ENCODE results near the gene ESYT1. TPM values are rescaled to one million over a fixed set of nuclear protein-coding genes. Genes with fewer than 3 reads are reported as not detected.

The ESYT1 gene
- total and polyA plus RNA-seq, 9 of the 15 experiments (the other 6 are each of a cell fraction or from before 2014, with no cell fraction given) = 132 to 420 (median 164) TPM

DNA sequence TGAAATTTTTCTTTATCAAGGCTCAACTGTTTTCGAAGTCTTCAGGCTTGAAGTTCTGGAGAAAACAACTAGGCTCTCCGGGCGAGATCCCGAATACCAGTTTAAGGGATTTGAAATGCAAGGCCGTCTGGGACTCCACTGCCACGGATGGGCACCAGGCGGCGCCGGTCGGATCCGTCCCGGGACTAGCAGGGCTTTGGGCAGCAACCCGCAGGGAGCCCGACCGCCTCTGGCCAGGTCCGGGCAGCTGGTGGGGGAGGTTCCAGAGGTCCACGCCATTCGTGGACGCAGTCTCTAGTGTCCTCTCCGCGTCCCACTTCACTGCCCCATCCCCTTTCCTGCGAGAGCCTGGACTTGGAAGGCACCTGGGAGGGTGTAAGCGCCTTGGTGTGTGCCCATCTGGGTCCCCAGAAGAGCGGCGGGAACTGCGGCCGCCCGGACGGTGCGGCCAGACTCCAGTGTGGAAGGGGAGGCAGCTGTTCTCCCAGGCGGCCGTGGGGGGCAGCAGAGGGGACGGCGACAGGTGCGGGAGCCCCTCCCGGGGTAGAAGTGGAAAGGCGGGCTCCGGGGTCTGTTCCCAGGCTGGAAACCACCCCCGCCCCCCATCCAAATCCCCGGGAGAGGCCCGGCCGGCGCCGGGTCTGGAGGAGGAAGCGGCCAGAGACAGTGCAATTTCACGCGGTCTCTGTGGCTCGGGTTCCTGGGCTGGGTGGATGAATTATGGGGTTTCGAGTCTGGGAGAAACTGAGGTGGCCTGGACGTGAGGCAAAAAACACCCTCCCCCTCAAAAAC lies 48.9 kb upstream of the ESYT1 start (continued):
- TF ChIP-seq ZNF384 (IDR thresholded peaks at IDR 0.05; ENCODE audit: low read depth, low read length) (no peak), RFX1 (IDR thresholded peaks at IDR 0.05) (no peak), ZC3H4 (CRISPR knock-in tag; IDR thresholded peaks at IDR 0.05; ENCODE audit: borderline replicate concordance) (no peak), BCOR (IDR thresholded peaks at IDR 0.05) (0 out of 2 replicates have a peak, but pooled peaks have one; percentile 29), ZNF316 (IDR thresholded peaks at IDR 0.05) (no peak), POLR2G (IDR thresholded peaks at IDR 0.05; ENCODE audit: low read depth, low read length) (peak; percentile 73), TCF7L2 (IDR thresholded peaks at IDR 0.05; ENCODE audit: low read depth, low read length) (no peak), KLF6 (CRISPR knock-in tag; IDR thresholded peaks at IDR 0.05; ENCODE audit: borderline replicate concordance) (no peak), SMC3 (conservative IDR thresholded peaks at IDR 0.05; ENCODE audit: insufficient read depth, low read depth, low read length) (0 out of 2 replicates have a peak, but pooled peaks have one; percentile 18), ZFX (CRISPR knock-in tag; IDR thresholded peaks at IDR 0.05) (0 out of 2 replicates have a peak, but pooled peaks have one; percentile 19), ZNF224 (CRISPR knock-in tag; IDR thresholded peaks at IDR 0.05) (no peak), ZNF75A (CRISPR knock-in tag; IDR thresholded peaks at IDR 0.05) (no peak), RNF2 (IDR thresholded peaks at IDR 0.05) (no peak), DDX20 (tag; IDR thresholded peaks at IDR 0.05; ENCODE audit: low read depth) (no peak)
- TF ChIP-seq, protein P1, sequence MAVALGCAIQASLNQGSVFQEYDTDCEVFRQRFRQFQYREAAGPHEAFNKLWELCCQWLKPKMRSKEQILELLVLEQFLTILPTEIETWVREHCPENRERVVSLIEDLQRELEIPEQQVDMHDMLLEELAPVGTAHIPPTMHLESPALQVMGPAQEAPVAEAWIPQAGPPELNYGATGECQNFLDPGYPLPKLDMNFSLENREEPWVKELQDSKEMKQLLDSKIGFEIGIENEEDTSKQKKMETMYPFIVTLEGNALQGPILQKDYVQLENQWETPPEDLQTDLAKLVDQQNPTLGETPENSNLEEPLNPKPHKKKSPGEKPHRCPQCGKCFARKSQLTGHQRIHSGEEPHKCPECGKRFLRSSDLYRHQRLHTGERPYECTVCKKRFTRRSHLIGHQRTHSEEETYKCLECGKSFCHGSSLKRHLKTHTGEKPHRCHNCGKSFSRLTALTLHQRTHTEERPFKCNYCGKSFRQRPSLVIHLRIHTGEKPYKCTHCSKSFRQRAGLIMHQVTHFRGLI (CRISPR knock-in tag; IDR thresholded peaks at IDR 0.05) = no peak
- TF ChIP-seq, protein P2, sequence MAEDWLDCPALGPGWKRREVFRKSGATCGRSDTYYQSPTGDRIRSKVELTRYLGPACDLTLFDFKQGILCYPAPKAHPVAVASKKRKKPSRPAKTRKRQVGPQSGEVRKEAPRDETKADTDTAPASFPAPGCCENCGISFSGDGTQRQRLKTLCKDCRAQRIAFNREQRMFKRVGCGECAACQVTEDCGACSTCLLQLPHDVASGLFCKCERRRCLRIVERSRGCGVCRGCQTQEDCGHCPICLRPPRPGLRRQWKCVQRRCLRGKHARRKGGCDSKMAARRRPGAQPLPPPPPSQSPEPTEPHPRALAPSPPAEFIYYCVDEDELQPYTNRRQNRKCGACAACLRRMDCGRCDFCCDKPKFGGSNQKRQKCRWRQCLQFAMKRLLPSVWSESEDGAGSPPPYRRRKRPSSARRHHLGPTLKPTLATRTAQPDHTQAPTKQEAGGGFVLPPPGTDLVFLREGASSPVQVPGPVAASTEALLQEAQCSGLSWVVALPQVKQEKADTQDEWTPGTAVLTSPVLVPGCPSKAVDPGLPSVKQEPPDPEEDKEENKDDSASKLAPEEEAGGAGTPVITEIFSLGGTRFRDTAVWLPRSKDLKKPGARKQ (CRISPR knock-in tag; IDR thresholded peaks at IDR 0.05) = peak; percentile 82; the same call in 1 of the 2 replicates
- TF ChIP-seq, protein P3, sequence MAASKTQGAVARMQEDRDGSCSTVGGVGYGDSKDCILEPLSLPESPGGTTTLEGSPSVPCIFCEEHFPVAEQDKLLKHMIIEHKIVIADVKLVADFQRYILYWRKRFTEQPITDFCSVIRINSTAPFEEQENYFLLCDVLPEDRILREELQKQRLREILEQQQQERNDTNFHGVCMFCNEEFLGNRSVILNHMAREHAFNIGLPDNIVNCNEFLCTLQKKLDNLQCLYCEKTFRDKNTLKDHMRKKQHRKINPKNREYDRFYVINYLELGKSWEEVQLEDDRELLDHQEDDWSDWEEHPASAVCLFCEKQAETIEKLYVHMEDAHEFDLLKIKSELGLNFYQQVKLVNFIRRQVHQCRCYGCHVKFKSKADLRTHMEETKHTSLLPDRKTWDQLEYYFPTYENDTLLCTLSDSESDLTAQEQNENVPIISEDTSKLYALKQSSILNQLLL (CRISPR knock-in tag; IDR thresholded peaks at IDR 0.05; ENCODE audit: borderline replicate concordance) = no peak
- TF ChIP-seq, protein P4, sequence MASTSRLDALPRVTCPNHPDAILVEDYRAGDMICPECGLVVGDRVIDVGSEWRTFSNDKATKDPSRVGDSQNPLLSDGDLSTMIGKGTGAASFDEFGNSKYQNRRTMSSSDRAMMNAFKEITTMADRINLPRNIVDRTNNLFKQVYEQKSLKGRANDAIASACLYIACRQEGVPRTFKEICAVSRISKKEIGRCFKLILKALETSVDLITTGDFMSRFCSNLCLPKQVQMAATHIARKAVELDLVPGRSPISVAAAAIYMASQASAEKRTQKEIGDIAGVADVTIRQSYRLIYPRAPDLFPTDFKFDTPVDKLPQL (IDR thresholded peaks at IDR 0.05; ENCODE audit: extremely low read depth, insufficient read length) = no peak
- TF ChIP-seq, protein P5, sequence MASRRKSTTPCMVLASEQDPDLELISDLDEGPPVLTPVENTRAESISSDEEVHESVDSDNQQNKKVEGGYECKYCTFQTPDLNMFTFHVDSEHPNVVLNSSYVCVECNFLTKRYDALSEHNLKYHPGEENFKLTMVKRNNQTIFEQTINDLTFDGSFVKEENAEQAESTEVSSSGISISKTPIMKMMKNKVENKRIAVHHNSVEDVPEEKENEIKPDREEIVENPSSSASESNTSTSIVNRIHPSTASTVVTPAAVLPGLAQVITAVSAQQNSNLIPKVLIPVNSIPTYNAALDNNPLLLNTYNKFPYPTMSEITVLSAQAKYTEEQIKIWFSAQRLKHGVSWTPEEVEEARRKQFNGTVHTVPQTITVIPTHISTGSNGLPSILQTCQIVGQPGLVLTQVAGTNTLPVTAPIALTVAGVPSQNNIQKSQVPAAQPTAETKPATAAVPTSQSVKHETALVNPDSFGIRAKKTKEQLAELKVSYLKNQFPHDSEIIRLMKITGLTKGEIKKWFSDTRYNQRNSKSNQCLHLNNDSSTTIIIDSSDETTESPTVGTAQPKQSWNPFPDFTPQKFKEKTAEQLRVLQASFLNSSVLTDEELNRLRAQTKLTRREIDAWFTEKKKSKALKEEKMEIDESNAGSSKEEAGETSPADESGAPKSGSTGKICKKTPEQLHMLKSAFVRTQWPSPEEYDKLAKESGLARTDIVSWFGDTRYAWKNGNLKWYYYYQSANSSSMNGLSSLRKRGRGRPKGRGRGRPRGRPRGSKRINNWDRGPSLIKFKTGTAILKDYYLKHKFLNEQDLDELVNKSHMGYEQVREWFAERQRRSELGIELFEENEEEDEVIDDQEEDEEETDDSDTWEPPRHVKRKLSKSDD (conservative IDR thresholded peaks at IDR 0.05; ENCODE audit: low read length) = no peak

Measured in K562 (cell line).